Measurements from ENCODE around the gene LHX2.

DNA sequence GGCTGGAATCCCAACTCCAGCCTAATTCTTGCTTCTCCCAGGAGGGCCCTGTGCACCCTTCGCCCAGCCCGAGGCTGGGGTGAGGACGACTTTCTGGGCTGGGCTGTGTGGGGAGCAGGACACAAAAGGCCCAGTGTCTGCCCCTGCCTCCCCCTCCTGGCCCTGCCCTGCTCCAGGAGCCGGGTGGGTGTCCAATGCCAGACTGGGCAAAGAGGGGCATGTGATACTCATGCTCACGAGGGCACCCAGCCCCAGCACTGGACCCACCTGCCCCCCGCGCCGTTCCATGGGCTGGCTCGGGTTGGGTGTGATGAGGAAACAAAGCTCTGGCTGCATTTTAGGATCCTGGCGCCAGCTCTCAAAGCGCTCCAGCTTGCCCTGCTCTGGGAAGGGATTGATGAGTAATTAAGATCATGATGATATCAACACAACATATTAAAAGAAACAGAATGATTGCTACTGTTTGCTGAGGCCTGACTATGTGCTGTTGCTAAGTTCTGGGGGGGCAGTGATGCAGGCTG, 30.7 kb downstream of the LHX2 start:
- TF ChIP-seq, protein P1, sequence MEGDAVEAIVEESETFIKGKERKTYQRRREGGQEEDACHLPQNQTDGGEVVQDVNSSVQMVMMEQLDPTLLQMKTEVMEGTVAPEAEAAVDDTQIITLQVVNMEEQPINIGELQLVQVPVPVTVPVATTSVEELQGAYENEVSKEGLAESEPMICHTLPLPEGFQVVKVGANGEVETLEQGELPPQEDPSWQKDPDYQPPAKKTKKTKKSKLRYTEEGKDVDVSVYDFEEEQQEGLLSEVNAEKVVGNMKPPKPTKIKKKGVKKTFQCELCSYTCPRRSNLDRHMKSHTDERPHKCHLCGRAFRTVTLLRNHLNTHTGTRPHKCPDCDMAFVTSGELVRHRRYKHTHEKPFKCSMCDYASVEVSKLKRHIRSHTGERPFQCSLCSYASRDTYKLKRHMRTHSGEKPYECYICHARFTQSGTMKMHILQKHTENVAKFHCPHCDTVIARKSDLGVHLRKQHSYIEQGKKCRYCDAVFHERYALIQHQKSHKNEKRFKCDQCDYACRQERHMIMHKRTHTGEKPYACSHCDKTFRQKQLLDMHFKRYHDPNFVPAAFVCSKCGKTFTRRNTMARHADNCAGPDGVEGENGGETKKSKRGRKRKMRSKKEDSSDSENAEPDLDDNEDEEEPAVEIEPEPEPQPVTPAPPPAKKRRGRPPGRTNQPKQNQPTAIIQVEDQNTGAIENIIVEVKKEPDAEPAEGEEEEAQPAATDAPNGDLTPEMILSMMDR (IDR thresholded peaks at IDR 0.05 in 8 of 11, conservative IDR thresholded peaks at IDR 0.05 in 3 of 11): no peak
- TF ChIP-seq POLR2A (IDR thresholded peaks at IDR 0.05): no peak
- TF ChIP-seq POLR2AphosphoS5 (IDR thresholded peaks at IDR 0.05): no peak
